ENCODE results near the gene MTIF3.

- TF ChIP-seq CTCF (IDR thresholded peaks at IDR 0.05) (no peak), POLR2A (IDR thresholded peaks at IDR 0.05) (no peak)
Measured at GRCh38 chr13:27495551-27495950, 45.2 kb upstream of the MTIF3 start.
